ENCODE data around the gene TP73.

The TP73 gene

DNA sequence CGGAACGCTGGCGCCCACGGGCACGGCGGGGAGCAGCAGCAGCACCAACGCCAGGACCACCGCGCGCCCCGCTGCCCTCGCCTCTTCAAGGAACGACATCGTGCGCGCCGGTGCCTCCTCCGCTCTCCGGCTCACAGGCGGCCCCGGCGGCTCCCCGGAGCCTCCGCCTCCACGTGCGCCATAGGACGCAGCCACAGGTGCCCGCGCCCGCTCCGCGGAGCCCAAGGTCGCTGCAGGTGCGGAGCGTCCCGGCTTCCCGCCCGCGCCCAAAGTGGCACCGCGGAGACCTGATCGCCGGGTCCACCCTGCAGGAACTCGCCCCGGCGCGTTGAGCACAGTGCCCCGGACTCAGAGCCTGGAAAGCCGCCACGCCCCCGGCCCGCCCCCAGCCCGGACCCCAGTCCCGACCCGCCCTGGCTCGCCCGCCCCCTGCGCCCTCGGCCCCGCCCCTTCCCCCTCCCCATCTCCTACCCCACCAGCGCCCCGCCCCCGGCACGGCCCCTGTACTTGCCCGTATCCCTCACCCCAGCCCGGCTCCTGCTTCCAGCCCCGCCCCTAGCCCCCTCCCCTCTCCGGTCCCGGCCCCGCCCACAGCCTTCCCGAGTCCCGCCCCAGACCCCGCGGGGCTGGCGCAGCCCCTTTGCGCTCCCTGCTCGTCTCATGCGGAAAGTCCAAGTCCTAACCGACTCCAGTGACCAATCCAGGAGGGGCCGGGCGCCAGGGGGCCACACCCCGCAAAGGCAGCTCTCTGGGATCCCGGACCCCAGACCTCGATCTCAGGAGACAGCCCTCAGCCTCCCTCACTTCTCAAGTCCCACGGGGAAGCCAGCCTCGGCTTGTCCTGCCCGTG, 40.9 kb upstream of the TP73 start, which contains the start of gene MEGF6:
Gene MEGF6, minus strand, starts transcription at position 339 of the 850 bp plus-strand sequence. Its CDS starts 240 bp downstream, at position 99.
- TF ChIP-seq GATA3 (IDR thresholded peaks at IDR 0.05; ENCODE audit: low read depth, low read length) (no peak), GATA2 (IDR thresholded peaks at IDR 0.05; ENCODE audit: low read depth, low read length) (no peak)

- TF ChIP-seq GATA2 (IDR thresholded peaks at IDR 0.05; ENCODE audit: low read depth, low read length) (no peak), GATA3 (IDR thresholded peaks at IDR 0.05; ENCODE audit: low read depth, low read length) (no peak)
Measured at GRCh38 chr1:3612123-3612522, 40.2 kb upstream of the TP73 start.

- no peak for TF ChIP-seq GATA3 (IDR thresholded peaks at IDR 0.05; ENCODE audit: low read depth, low read length)
- no peak for TF ChIP-seq GATA2 (IDR thresholded peaks at IDR 0.05; ENCODE audit: low read depth, low read length)
Measured at GRCh38 chr1:3614755-3615742, 37.3 kb upstream of the TP73 start.

DNA sequence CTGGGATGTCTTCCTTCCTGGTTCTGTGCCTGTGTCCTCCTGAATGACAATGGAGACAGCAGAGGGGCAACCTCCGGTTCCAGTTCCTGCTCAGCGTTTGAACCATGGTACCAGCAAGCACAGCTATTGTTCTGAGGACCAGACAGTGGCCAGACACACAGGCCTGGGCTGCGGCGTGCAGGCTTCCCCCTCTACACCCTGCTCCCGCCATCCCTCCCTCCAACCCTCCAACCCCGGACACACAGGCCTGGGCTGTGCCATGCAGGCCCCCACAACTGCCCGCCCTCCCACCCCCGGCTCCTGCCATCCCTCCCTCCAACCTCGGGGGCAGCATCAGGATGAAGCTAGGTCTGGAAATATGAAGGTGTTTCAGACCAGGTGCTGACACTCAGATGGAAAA, 35.5 kb upstream of the TP73 start:
- TF ChIP-seq GATA3 (IDR thresholded peaks at IDR 0.05; ENCODE audit: low read depth, low read length) (no peak), GATA2 (IDR thresholded peaks at IDR 0.05; ENCODE audit: low read depth, low read length) (no peak)

DNA sequence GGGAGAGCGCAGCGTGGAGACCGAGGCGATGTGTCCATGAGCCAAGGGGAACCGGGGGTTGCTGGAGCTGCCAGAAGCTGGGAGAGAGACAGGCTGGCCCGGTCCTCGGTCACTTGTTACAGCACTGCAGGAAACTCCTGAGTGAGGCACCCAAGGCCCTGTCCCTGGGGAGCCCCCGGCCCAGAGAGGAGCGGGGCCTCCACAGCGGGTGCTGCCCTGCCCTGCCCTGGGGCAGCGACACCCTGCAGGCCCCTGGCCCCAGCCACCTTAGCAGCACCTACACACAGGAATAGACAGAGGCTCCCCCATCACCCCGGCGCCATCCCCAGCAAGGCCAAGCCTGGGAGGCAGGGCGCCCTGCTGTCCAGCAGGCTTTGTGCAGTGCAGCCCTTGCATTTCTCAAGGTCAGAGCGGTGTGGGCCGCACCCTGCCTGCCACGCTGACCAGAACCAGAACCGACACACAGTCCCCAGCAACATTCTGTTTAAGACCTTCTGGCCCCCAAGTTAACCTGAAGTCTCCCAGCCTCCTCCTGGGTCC, 34.4 kb upstream of the TP73 start:
- TF ChIP-seq GATA2 (IDR thresholded peaks at IDR 0.05; ENCODE audit: low read depth, low read length) = no peak
- TF ChIP-seq GATA3 (IDR thresholded peaks at IDR 0.05; ENCODE audit: low read depth, low read length) = no peak

DNA sequence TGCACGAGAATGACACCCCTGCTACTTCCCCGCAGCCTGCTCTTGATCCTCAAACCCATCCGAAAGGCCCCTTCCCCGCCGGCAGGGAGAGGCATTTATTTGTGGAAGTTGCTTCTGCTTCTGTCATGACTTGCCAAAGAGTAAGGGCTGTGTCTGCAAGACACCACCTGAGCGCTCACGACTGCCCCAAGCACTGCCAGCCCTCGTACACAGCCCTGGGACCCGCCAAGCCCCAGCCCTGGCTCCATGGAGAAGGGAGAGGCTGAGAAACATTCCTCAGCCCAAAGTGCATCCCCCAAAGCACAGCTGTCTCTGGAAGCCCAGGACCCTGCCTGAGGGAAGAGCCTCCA, 33.8 kb upstream of the TP73 start:
- TF ChIP-seq GATA3 (IDR thresholded peaks at IDR 0.05; ENCODE audit: low read depth, low read length) (no peak), GATA2 (IDR thresholded peaks at IDR 0.05; ENCODE audit: low read depth, low read length) (no peak)

- TF ChIP-seq GATA2 (IDR thresholded peaks at IDR 0.05; ENCODE audit: low read depth, low read length) (no peak), GATA3 (IDR thresholded peaks at IDR 0.05; ENCODE audit: low read depth, low read length) (no peak)
Measured at GRCh38 chr1:3618881-3619671, 33.2 kb upstream of the TP73 start.

GRCh38 chr1:3620708-3621107, 31.6 kb upstream of the TP73 start:
- TF ChIP-seq GATA2 (IDR thresholded peaks at IDR 0.05; ENCODE audit: low read depth, low read length) (no peak), GATA3 (IDR thresholded peaks at IDR 0.05; ENCODE audit: low read depth, low read length) (no peak)

DNA sequence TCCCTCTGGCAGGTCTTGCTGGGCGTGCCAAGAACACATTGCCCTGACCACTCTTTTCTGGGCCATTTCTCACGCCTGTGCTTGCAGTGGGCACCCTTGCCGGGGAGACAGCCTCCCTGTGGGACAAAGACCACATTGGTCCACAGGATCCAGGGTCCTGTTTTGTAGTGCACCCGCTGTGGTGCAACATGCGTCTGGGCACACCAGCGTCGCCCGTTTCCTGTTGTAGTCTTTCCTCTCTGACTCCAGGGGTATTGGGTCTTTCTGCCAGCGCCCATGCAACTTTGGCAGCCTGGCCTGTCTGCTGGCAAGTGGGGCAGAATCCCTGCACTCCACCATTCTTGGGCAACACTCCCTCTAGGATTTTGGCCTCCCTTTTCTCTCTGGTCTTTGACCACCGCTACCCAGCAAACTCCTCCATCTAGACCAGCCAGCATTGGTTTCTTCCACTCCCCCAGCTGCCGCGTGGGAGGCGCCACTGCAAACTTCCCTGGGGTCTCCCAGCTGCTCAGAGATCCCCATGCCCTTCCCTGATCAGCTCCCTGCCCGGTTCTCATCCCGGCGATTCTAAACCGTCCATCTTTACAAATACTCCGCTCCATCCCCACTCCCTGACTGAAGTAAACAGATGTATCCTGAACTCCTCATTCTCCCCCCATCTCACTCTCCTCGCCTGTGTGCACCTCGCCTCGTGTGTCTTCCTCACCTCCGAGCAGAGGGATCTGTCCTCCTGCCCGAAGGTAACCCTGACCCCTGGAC, 28.7 kb upstream of the TP73 start:
- no peak for TF ChIP-seq GATA3 (IDR thresholded peaks at IDR 0.05; ENCODE audit: low read depth, low read length)
- TF ChIP-seq GATA2 (IDR thresholded peaks at IDR 0.05; ENCODE audit: low read depth, low read length) = no peak

- TF ChIP-seq GATA3 (IDR thresholded peaks at IDR 0.05; ENCODE audit: low read depth, low read length) = no peak
- no peak for TF ChIP-seq GATA2 (IDR thresholded peaks at IDR 0.05; ENCODE audit: low read depth, low read length)
Measured at GRCh38 chr1:3624200-3625136, 27.8 kb upstream of the TP73 start, which contains the start of gene TPRG1L. Gene TPRG1L, plus strand, starts transcription at chr1:3625015. Its CDS starts 58 bp downstream, at chr1:3625073.

DNA sequence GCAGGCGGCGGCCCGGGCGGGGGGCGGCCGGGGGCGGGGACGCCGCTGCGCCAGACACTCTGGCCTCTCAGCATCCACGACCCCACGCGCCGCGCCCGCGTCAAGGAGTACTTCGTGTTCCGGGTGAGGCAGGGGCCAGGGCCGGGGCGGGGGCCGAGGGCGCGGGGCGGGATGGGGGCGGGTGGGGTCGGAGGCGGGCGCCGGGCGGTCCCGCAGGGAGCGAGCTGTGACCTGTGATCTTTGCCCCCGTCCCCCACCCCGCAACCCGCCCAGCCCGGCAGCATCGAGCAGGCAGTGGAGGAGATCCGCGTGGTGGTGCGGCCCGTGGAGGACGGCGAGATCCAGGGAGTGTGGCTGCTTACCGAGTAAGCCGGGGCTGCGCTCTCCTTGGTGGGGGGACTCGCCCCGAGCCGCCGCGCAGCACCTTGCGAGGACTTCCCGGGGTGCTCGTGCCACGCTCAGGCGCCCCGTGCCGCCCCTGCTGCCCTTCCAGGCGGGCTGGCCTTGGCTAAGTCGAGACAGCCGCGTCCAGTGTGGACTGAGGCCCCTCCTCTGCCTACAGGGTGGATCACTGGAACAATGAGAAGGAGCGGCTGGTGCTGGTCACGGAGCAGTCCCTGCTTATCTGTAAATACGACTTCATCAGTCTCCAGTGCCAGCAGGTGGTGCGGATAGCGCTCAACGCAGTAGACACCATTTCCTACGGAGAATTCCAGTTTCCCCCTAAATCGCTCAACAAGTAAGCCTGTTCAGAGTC, 27.0 kb upstream of the TP73 start:
- TF ChIP-seq GATA2 (IDR thresholded peaks at IDR 0.05; ENCODE audit: low read depth, low read length) = no peak; the same call in 1 of the 2 replicates
- no peak for TF ChIP-seq GATA3 (IDR thresholded peaks at IDR 0.05; ENCODE audit: low read depth, low read length)

Data from SH-SY5Y (cell line).